Measurements from ENCODE around the gene ANAPC5. TPM values are rescaled to one million over a fixed set of nuclear protein-coding genes. Genes with fewer than 3 reads are reported as not detected.
A peak's percentile ranks its signal among the peaks of the same experiment; 100 is the strongest.

ANAPC5 gene
- total RNA-seq, 4 donors from 2014 or later = 101 to 381 (median 139) TPM

DNA sequence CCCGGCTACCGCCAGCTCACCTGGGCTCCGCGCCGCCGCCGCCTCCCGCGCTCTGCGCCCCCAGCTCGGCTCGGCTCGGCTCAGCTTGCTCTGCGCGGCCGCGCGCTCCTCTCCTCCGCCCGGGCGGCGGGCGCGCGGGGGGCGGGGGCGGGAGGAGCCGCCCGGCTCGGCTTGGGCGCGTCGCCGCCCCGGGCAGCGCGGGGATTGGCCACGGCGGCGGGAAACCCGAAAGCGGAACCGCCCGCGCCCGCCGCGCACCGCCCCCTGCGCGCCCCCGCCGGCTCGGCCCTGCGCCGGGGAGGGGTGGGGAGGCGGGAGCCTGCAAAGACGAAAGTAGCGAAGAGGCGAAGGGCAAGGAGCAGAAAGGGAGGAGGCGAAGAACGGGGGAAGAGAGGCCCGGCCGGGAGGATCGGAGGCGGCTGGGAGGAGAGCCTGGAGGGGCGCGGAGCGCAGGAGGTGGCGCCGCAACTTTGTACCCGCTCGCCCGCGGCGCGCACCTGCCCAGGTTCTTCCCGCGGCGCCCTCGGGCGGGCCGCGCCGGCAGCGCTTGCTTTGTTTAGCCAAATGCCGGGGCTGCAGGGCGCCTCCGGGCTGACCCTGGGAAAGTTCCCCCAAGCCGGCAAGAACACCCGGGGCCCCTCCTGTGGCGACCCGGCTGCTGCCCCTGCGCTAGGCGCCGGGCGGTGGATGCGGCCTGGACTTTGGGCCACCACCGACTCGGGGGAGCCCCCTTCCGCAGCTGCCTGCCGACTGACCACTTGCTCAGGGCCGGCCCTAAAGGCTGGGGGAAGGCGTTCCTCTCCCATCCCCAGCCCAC lies 55.4 kb downstream of the ANAPC5 start, which contains the start of gene CAMKK2:
Gene CAMKK2 (minus strand): TSS at position 92 of the 817 bp plus-strand sequence. CDS start 22,183 bp downstream, outside the sequence.
- Histone ChIP-seq H3K27me3 (no peaks in the 10 kb centered on the region), H3K4me3 (peak within 1 kb of the TSS; percentile 90 to 100 (median 98)), H3K27ac (peak within 1 kb of the TSS; percentile 90 to 98 (median 95)), H3K4me1 (peaks cover 0 to 27% (median 7%) of the 10 kb centered on the region in 4 donors), H3K9me3 (no peaks in the 10 kb centered on the region), H3K36me3 (peaks cover 0 to 10% (median 0%) of the 10 kb centered on the region in 3 donors)
- TF ChIP-seq, protein P1, sequence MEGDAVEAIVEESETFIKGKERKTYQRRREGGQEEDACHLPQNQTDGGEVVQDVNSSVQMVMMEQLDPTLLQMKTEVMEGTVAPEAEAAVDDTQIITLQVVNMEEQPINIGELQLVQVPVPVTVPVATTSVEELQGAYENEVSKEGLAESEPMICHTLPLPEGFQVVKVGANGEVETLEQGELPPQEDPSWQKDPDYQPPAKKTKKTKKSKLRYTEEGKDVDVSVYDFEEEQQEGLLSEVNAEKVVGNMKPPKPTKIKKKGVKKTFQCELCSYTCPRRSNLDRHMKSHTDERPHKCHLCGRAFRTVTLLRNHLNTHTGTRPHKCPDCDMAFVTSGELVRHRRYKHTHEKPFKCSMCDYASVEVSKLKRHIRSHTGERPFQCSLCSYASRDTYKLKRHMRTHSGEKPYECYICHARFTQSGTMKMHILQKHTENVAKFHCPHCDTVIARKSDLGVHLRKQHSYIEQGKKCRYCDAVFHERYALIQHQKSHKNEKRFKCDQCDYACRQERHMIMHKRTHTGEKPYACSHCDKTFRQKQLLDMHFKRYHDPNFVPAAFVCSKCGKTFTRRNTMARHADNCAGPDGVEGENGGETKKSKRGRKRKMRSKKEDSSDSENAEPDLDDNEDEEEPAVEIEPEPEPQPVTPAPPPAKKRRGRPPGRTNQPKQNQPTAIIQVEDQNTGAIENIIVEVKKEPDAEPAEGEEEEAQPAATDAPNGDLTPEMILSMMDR (IDR thresholded peaks at IDR 0.05) = peak in 4 of 6 experiments; percentile 14 to 30 (median 20)
- peak; percentile 67 to 85 for TF ChIP-seq POLR2A (IDR thresholded peaks at IDR 0.05)
- DNase-seq = peak; percentile 73 to 94 (median 91)

DNA sequence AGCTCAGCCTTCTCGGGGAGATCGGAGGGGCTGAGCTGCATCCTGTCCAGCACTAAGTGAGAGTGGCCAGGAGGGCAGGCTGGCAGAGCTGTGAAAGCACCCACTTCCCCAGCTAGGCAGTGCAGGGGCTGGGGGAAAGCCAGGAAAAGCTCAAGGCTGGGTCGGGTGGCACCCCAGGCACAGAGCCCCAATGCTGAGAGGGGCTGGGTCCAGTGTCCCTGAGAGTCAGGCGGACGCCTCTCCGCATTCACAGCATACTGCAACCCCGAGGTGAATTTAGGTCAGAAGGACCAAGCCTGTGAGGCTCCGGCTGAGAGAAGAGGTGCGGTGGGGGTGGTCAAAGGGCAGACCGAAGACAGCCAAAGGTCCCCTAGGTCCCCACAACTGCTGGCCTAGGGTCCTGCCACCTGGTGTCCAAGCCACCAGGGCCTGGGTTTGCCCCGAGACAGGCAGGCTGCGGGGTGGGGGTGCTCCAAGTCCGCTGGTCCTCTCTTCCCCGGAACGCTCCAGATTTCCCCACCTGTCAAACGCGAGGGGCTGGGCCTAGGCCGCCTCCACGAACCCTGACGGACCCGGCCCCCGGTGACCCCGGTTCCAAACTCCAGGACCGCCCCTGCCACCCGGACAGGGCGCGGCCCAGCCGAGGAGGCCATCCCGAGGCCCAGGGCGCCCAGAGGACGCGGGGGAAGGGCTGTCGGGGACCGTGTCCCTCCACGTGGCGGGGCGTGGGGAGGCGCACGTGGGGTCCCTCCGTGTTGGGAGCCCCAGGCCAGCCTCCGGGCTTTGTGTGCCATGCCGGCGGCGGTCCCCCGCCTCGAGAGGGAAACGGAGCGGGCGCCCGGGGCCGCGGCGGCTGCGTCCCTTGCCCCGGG lies 56.2 kb downstream of the ANAPC5 start:
- peaks cover 0 to 14% (median 0%) of the 10 kb centered on the region in 3 donors for H3K36me3 ChIP-seq
- H3K27ac ChIP-seq = peak overlapping the region; percentile 90 to 98 (median 95)
- H3K27me3 ChIP-seq = no peaks in the 10 kb centered on the region
- TF ChIP-seq, protein P1 (IDR thresholded peaks at IDR 0.05) = no peak
- peak in 1 of 2 donors; percentile 42 for TF ChIP-seq POLR2A (IDR thresholded peaks at IDR 0.05)
- peak; percentile 25 to 89 (median 82) for DNase-seq
- peaks cover 0 to 27% (median 7%) of the 10 kb centered on the region in 4 donors for H3K4me1 ChIP-seq
- H3K4me3 ChIP-seq = peak overlapping the region; percentile 90 to 100 (median 98)
- H3K9me3 ChIP-seq = no peaks in the 10 kb centered on the region

DNA sequence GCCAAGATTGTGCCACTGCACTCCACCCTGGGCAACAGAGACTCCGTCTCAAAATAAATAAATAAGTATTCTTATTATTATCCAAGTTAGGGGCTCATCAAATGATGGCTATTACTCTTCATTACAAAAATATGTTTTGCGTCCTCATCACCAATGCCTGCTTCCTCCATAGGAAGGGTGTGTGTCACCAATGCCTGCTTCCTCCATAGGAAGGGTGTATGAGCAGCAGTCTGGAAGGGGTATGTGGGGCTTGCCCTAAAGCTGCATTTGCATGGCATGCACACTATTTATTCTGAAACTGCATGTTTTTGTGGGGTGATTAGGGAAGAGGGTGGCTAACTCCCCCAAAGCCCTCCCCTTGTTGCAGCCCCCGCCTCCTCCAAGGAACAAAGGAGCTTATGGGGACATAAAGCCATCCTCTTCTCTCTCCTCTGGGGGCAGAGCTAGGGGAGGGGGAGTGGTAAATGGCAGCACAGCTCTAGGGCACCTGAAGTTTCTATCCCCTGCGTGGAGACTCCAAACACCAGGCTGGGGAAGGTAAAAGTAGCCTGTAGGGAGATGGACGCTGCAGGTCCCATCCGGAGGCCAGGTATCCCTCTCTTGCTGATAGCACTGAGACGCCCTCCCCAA lies 57.0 kb downstream of the ANAPC5 start:
- Histone ChIP-seq H3K9me3 (no peaks in the 10 kb centered on the region), H3K27me3 (no peaks in the 10 kb centered on the region), H3K4me3 (peak overlapping the region; percentile 90 to 100 (median 98)), H3K4me1 (peaks cover 0 to 27% (median 7%) of the 10 kb centered on the region in 4 donors), H3K27ac (peak overlapping the region; percentile 90 to 98 (median 95)), H3K36me3 (peaks cover 0 to 16% (median 0%) of the 10 kb centered on the region in 3 donors)
- no peak for DNase-seq
- no peak for TF ChIP-seq POLR2A (IDR thresholded peaks at IDR 0.05)
- TF ChIP-seq, protein P1 (IDR thresholded peaks at IDR 0.05) = no peak

DNA sequence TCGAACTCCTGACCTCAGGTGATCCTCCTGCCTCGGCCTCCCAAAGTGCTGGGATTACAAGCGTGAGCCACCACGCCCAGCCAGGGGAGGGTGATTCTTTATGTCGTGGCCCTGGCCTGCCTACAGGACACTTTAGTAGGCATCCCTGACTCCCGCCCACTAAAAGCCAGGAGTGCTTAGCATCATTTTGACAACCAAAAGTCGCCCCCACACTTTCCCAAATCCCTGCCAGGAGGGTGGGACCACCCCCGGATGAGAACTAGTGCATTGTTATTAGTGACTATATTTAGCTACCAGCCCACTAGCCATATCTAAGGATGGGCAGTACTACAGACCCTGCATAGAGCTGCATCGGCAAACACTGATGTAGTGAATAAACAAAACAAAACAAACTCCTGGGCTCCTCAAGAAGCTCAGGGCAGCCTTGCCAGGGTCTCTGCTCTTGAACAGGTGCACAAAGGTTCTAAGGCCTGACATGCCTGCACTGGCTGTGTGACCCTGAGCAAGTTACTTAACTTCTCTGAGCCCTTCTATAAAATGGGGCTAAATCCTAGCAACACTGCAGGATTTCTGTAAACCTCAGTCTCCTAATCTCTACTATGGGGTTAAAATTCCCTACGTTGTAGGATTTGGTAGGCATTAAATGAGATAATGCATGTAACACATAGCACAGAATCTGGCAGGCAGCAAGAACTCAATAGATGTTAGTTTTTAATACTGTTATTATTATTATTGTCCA lies 57.9 kb downstream of the ANAPC5 start:
- H3K4me1 ChIP-seq = peaks cover 0 to 27% (median 7%) of the 10 kb centered on the region in 4 donors
- no peaks in the 10 kb centered on the region for H3K9me3 ChIP-seq
- peaks cover 0 to 17% (median 0%) of the 10 kb centered on the region in 3 donors for H3K36me3 ChIP-seq
- TF ChIP-seq, protein P1 (IDR thresholded peaks at IDR 0.05) = no peak
- TF ChIP-seq POLR2A (IDR thresholded peaks at IDR 0.05) = no peak
- peak in 1 of 3 donors; percentile 31 for DNase-seq
- H3K27me3 ChIP-seq = no peaks in the 10 kb centered on the region
- no peak overlapping the region for H3K4me3 ChIP-seq
- H3K27ac ChIP-seq = no peak overlapping the region

Data from Peyer's patch (tissue), 4 donors.